GM12892 (cell line): ENCODE results near the gene LDHB.
"Not testable (repeated sequence)": the region's sequence is repeated elsewhere in the genome, so short reads cannot be mapped to it uniquely, and the experiment has no call there.

Experiments
- DNase-seq: peaks from one replicate; pipeline ENCODE4 v3.0.0; 2011; ENCODE audit not compliant: insufficient read length
- FAIRE-seq: peaks from 2 replicates; lab custom pipeline; 2011; peaks lifted over from hg19 to GRCh38; lab: Jason Lieb, UNC
- POLR2A ChIP-seq: IDR thresholded peaks from 2 replicates; pipeline ENCODE4 v1.6.1; 2011; ENCODE audit warnings: low read depth, low read length, control low read depth
- POLR2AphosphoS5 ChIP-seq: IDR thresholded peaks from 2 replicates; pipeline ENCODE4 v1.6.1; 2011; ENCODE audit warnings: low read depth, low read length, control low read depth
- TAF1 ChIP-seq: IDR thresholded peaks from 2 replicates; pipeline ENCODE4 v1.6.1; 2011; ENCODE audit warnings: low read depth, mild to moderate bottlenecking, control low read depth, low read length, borderline replicate concordance

Gene LDHB

DNA sequence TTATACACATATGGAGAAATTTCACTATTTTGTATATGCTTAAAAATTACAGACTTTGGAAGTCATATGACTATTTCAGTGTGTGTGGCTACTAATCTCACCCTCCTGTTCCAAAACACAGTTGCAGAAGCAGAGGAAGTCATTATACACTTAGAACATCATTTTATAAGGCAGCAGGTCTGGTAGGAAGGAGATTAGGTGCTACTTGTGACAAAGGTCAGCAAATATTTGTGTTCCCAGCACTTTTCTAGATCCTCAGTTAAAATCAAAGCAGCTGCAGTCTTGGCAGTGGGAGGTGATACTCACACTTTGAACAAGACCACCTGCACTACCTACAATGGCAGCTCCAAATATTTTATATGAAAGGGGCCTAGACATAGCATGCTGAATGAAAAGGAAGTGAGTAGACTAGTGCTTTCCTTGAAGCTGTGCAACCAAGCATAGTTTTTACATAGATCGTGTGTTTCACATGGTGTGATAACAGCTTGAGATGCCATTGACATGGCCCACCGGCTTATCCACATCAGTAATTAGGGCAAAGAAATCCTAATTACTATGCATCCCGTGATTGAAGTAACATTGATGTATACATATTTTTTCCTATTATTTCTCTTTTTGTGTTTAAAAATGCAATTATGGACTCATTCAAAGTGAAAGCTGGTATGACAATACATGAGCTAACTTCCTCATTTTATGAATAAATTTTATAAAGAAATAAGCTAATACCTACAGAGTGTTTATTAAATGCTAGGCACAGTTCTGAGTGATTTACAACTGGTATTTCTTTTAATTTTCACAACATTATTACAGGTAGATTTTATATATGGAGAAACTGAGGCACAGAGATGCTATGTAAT is 58.3 kb downstream of the LDHB start:
- DNase-seq (no peak), FAIRE-seq (no peak)
- TF ChIP-seq TAF1 (no peak), POLR2AphosphoS5 (no peak), POLR2A (no peak)

GRCh38 chr12:21598651-21599050 is 59.0 kb downstream of the LDHB start:
- FAIRE-seq = no peak
- no peak for DNase-seq
- TF ChIP-seq TAF1 (no peak), POLR2AphosphoS5 (no peak), POLR2A (no peak)

DNA sequence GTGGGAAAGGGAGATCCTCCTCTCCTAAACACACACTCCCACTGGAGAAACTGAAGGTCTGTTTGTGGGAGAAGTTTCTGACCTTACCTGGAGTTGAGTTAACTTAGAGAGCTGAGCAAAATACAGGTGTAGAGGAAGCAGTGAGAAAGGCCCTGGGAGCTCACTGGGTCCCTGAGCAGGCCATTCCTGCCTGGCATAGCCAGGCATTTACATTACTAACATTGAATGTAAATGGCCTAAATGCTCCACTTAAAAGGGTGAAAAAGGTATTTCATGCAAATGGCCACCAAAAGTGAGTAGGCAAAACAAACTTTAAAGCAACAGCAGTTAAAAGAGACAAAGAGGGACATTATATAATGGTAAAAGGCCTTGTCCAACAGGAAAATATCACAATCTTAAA is 62.3 kb downstream of the LDHB start:
- not testable (repeated sequence) for FAIRE-seq, DNase-seq

- DNase-seq (no peak), FAIRE-seq (no peak)
- TF ChIP-seq POLR2AphosphoS5 = no peak
- TF ChIP-seq TAF1 = no peak
- TF ChIP-seq POLR2A = no peak
Measured at GRCh38 chr12:21585485-21585884, 72.2 kb downstream of the LDHB start.
